Stimulated activated CD4-positive, alpha-beta T cell treated with anti-CD3 and anti-CD28 coated beads, Interleukin-15, amount 100 ng/mL, for 1 hour (primary cell): ENCODE measurements around the gene EXO5.
"Not testable (repeated sequence)": the region's sequence is repeated elsewhere in the genome, so short reads cannot be mapped to it uniquely, and the experiment has no call there.

Experiments
- DNase-seq, 2 donors: peaks; one replicate each; pipeline ENCODE4 v3.0.0-alpha.2; 2020; ENCODE audit warnings: low read depth in 1 of 2, low spot score in 1 of 2

The EXO5 gene, protein sequence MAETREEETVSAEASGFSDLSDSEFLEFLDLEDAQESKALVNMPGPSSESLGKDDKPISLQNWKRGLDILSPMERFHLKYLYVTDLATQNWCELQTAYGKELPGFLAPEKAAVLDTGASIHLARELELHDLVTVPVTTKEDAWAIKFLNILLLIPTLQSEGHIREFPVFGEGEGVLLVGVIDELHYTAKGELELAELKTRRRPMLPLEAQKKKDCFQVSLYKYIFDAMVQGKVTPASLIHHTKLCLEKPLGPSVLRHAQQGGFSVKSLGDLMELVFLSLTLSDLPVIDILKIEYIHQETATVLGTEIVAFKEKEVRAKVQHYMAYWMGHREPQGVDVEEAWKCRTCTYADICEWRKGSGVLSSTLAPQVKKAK

DNA sequence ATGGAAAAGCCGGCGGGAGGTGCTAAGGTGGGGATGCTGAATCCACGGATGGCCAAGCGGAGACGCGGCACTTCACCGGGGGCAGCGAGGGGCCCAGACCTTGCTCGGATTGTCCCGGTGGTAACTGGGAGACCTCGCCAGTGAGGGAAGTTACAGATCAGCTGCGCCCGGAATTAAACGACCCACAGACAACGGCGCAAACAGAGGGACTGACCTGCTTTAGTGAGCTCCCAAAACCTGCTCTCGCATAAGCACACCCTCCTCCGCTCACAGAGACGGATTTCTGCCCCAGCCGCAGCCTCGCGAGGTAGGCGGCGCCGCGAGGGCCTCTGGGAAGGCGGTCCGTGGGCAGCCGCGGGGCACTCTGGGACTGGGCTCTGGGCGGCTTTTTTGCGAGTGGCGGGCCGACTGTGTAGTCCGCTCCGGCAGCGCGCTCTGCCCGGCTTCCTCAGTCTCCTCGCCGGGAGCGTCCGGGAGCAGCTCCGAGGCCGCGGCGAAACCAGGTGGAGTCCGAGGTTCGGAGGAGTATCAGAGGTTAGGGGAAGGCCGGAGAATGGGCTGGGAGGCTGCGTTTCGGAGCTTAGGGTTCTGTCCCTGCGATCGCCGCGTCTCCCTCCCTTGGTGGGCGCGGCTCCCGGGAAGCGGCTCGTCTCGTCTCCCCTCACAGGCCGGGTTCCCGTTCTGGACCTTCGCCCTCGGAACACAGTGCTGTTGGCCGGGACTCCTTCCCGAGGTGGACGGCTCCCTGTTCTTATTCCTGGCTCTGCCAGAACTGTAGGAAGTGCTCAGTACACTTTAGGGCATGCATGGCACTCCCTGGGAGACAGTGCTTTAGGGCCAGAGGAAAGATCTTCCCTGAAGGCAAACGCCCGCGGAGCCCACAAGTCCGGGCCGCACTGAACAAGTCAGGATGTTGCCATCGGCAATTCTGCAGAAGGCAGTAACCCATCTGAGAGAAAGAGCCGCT lies at the start of gene EXO5:
Gene EXO5, plus strand, starts transcription at position 393 of the 967 bp plus-strand sequence. CDS start 5,778 bp downstream, outside the sequence.
- DNase-seq, result peak; percentile 64 to 80

DNA sequence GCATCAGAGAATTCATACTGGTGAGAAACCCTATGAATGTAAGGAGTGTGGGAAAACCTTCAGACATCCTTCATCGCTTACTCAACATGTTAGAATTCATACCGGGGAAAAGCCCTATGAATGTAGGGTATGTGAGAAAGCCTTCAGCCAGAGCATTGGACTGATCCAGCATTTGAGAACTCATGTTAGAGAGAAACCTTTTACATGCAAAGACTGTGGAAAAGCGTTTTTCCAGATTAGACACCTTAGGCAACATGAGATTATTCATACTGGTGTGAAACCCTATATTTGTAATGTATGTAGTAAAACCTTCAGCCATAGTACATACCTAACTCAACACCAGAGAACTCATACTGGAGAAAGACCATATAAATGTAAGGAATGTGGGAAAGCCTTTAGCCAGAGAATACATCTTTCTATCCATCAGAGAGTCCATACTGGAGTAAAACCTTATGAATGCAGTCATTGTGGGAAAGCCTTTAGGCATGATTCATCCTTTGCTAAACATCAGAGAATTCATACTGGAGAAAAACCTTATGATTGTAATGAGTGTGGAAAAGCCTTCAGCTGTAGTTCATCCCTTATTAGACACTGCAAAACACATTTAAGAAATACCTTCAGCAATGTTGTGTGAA lies 45.5 kb upstream of the EXO5 start:
- no peak for DNase-seq

DNA sequence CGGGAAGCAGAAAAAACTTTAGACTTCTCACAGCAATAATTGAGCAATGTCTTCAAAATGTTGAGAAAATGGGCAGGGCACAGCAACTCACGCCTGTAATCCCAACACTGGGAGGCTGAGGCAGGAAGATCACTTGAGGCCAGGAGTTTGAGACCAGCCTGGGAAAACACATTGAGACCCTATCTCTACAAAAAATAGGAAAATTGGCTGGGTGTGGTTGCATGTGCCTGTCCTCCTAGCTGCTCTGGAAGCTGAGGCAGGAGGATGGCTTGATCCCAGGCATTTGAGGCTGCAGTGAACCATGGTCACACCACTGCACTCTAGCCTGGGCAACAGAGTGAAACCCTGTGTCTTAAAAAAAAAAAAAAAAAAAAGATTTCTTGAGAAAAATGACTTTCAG lies 39.2 kb upstream of the EXO5 start:
- DNase-seq, result no peak

DNA sequence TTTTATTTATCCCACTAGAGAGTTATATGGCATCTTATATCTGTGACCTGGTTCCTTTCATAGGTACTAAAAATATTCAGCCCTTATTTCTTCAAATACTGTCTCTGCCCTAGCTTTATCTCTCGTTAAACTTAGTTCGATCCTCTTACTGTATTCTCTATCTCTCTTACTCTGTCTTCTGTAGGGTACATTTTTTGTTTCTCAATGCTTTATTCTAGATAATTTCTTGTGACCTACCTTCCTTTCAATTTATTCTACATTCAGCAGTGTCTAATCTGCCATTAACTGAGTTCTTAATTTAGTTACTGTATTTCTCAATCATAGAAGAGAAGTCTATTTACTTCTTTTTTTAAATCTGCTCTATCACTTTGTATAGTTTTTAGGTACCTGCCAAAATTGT lies 33.3 kb upstream of the EXO5 start:
- DNase-seq, result no peak

DNA sequence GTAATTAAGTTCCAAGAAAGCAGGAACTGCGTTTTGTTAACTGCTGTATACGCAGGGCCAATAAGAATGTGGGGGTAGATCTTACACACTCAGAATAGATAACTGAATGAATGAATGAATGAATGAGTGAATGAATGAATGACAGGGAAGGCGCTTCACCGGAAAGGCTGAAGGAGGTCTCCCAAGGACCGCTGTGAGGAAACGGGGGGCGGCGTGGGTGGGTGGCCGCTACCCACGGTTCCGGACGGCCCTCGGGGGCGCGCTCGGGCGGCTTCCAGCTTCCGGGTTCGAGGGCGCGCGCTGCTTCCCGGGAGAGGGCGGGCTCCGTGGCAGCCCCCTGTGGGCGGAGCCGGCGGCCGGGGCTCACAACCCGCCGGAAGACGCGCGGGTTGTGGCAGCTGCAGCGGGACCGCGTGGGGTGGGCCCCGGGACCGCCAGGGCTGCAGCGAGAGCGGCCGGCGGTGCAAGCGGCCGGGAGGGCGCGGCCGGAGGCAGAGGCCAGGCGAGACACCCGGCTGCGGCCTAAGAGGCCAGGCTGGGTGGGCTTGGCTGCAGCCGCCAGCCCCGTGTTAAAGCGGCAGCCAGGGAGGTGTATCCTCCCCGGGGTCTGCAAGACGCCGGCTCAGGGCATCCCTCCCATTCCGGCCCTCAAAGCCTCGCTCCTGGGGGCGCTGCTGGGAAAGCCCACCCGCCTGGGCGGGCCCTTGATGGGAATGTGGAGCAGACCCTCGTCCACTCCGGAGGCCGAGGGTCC lies 31.5 kb upstream of the EXO5 start, which contains the start of gene ZFP69:
Gene ZFP69, plus strand, starts transcription at position 367 of the 754 bp plus-strand sequence. CDS start 2,072 bp downstream, outside the sequence.
- DNase-seq, result peak; percentile 36 to 66

DNA sequence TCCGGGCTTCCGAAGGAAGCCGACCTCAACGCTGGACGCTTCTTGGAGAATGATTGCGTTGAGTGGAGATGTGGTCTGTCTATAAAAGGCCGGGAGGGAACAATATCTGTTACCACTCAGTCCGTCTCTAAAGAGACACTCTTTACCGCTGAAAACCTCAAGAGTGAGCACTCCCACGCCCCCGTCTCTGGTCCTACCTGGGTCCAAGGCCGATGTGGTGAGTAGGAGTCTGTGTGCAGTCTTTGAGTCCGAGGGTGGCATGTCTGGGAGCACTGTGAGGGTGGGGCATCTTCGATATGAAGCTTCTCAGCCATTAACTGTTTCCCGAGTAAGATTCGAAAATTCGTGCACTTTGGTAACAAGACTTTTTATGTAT lies 30.9 kb upstream of the EXO5 start:
- DNase-seq, result no peak

DNA sequence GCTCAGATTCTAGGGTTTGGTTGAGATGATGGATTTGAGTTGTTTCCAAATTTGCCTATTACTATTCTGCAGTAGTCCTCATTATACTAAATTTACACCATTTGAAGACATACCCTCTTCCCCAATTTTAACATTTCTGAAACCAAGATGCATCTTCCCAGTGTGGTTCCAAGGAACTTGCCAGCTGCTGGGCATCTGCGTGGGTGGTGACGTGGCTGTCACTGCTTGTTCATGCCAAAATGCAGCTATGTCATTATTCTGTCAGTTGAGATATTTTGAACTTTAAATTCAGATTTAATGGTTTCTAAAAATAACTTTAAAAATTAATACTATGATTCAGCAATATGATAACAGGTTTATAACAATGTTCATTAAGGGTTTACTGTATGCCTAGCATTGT lies 30.3 kb upstream of the EXO5 start:
- DNase-seq, result no peak

DNA sequence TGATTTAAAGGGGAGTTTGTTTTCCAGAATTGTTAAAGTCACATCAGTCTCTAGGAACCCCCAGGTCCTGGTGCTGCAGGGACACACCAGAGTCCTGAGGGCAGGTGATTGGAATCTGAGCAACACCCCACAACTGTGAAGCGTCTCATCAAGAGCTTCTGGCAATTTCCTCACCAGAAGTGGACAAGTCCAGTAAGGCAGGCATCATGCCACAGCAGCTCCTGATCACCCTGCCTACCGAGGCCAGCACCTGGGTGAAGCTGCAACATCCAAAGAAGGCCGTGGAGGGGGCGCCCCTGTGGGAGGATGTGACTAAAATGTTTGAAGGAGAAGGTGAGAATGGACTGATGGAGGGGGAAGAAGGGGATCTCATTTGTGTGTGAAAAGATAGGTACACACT lies 29.4 kb upstream of the EXO5 start:
- DNase-seq, result no peak

DNA sequence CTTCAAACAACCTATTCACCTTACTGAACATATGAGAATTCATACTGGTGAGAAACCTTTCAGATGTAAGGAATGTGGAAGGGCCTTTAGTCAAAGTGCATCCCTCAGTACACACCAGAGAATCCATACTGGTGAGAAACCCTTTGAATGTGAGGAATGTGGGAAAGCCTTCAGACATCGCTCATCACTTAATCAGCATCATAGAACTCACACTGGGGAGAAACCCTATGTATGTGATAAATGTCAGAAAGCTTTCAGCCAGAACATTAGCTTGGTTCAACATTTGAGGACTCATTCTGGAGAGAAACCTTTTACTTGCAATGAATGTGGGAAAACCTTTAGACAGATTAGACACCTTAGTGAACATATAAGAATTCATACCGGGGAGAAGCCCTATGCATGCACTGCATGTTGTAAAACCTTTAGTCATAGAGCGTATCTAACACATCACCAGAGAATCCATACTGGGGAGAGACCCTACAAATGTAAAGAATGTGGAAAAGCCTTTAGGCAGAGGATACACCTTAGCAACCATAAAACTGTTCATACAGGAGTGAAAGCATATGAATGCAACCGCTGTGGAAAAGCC lies 13.2 kb upstream of the EXO5 start:
- DNase-seq, result no peak

DNA sequence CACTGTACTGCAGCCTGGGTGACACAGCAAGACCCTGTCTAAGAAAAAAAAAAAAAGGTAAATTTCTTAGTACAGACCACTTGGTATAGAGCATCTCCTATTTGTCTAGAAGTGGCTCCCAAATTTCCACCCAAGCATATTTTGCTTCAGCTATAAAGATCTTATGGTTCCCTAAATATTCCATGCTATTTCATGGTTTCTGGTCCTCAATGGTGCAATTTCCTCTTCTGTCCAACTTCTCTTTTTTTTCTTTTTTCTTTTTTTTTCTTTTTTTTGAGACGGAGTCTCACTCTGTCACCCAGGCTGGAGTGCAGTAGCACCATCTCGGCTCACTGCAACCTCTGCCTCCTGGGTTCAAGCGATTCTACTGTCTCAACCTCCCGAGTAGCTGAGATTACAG lies 5.9 kb upstream of the EXO5 start:
- not testable (repeated sequence) for DNase-seq

DNA sequence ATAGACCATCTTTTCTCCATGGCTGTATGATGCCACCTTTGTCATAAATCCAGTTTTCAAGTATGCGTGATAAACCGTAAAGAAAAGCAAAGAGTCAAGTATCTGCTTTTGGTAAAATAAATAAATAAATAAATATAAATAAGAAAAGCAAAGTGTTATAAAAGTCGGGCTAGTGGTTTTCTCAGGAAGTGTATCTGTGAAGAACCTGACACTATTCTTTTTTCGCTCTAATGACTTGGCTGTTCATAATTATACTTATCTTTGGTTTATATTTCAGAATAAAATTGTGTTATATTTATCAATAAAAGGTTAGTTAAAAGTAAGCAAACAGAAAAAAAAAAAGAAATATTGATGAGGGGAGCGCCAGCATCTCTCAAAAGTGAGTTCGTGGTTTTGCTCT lies 594 bp upstream of the EXO5 start:
- DNase-seq, result no peak

DNA sequence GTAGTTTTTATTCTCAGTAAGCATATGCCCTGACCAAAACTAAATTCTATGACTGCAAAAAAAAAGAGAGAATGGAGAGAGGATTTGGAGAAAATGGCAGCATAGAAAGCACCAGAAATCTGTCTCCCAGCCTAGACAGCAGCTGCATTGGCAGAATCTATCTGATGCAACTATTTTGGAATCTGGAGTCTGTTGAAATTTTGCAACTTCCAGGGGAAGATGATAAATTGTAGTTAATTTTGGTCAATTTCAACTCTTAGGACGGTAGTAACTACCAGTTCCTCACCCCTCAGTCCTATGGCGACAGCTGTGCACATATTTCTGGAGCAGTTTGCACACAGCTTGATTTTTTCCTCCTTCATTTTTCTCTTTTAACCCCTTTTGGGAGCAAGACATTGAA lies 10.9 kb downstream of the EXO5 start:
- DNase-seq, result no peak

DNA sequence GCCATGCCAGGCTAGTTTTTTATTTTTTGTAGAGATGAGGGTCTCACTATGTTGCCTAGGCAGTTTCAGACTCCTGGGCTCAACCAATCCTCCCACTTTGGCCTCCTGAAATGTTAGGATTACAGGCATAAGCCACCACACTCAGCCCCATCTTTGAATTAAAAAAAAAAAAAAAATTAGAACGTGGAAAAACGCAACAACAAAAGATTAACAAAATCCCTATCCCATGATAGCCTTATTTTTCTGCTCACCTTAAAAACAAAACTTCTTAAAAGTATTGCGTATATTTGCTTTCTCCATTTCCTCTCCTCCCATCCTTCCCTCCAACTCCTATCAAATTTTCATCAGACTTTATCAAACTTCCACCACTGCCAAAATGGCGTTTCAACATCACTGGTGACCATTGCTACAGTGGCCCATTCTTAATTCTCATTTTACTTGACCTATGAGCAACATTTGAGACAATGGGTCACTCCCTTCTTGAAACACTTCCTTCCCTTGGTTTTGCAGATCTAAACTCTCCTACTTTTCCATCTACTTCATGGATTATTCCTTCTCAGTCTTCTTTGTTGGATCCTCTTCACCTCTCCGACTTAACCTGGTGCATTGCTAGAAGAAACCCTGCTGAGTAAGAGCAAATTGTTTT lies 22.3 kb downstream of the EXO5 start:
- no peak for DNase-seq

DNA sequence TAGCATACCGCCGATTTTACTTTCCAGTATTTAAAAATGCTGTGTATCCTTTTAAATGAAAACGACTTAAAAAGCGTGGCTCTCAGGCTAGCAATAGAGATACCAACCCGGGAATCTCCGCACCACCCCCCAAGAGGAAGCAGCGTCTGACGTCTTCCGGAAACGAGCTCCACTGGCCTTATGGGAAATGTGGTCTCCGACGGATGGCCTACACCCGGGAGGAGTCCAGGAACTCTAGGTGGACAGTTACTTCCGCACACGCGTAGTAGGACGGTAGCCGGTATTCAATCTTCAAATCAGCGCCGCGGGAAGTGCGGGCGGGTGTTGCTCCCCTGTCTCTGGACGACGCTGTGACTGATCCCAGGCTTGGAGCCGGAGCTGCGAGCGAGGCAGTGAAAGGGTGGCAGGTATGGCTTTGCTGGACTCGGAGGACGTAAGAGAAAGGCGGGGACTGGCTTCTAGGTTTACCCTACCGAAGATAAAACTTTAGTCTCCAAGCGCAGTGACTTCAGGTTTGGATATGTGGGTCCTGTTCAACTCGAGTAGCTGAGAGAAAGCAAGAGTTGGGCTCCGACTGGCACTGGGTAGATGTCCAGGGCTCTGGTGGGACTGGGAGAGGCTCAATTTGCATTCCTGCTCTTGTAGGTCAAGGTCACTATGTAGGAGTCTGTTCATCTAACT lies 23.0 kb downstream of the EXO5 start, which contains the start of gene ZNF684:
Gene ZNF684, plus strand, starts transcription at position 257 of the 681 bp plus-strand sequence. CDS start 1,530 bp downstream, outside the sequence.
- peak; percentile 62 to 63 for DNase-seq

DNA sequence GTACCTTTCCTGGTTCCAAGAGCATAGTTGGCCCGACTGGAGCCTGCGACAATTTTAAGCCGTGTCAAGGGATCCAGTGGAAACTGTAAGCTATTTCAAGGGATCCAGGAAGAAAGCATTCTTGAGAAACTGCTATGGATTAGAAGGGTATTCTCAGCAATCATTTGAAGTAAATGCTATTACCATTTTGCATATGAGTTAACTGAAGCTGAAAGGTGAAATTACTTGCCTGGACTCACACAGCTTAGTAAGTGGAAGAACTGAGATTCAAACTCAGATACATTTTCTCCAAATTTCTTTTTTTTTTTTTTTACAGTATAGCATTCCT lies 23.5 kb downstream of the EXO5 start:
- no peak for DNase-seq

DNA sequence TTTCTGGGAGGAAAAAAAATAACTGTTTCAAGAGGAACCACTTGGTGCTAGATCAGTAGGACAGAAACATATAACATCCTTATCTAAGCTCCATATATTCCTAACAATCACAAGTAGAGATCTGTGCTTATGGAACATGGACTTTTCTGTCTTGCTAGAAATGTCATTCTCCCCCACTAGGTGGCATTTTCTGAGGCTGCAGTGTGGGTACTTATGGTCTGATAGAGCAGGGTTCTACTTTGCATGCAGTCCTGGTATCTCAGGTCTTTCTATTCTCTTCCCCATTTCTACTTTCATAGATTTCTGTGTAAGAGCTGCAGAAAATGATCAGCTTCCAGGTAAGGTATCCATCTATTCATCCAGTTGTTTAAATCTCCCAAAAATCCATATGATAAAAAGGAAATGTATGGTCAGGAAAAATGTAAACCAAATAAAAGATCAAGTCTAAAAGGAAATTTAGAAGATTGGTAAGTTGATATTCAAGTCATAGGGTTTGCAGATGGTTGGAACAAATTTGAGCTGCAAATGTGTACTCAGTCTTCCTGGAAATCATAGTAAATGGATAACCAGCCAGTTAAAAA lies 24.4 kb downstream of the EXO5 start:
- DNase-seq, result no peak

DNA sequence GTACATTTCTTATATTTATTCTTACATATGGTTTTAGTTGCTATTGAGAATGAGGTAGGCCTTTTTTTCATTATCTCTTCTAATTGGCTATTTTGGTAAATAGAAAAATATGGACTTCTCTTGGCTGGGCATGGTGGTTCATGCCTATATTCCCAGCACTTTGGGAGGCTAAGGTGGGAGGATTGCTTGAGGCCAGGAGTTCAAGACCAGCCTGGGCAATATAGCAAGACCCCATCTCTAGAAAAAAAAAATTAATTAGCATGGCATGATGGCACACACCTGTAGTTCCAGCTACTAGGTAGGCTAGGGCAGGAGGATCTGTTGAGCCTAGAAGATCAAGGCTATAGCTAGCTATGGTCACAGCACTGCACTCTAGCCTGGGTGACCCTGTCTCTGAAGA lies 26.0 kb downstream of the EXO5 start:
- no peak for DNase-seq

DNA sequence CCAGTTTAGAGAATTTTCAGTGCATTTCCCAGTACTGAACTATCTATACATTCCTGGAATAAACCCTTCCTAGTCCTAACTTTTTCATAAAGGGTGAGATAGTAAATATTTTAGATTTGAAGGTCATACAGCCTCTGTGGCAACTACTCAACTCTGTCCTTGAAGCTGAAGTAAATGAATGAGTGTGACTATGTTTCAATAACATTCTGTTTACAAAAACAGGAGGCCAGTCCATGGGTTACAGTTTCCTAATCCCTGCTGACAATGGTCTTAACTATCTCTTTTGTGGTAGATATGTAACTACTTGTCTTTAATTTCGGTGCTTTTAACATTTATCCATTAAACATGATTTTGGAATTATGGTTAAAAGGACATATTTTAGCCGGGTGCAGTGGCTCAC lies 27.2 kb downstream of the EXO5 start:
- DNase-seq, result no peak

DNA sequence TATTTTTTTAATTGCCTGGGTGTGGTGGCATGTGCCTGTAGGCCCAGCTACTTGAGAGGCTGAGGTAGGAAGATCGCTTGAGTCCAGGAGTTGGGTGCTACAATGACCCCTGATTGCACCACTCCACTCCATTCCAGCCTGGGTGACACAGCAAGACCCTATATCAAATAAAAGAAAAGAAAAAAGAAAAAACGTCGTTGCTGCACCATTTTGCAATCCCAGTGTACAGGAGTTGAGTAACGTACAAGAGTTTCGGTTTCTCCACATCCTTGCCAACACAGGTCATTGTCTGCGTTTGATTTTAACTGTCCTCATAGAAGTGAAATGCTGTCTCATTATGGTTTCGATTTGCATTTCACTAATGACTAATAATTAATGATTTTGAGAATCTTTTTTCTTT lies 30.8 kb downstream of the EXO5 start:
- DNase-seq, result no peak
